Measurements from ENCODE around the gene CNTNAP2. TPM values are rescaled to one million over a fixed set of nuclear protein-coding genes. Genes with fewer than 3 reads are reported as not detected.
"Not testable (repeated sequence)": the region's sequence is repeated elsewhere in the genome, so short reads cannot be mapped to it uniquely, and the experiment has no call there.

Gene CNTNAP2
- polyA plus RNA-seq, 3 donors from 2014 or later, result 0.94 to 1.1 TPM; not detected in 1

DNA sequence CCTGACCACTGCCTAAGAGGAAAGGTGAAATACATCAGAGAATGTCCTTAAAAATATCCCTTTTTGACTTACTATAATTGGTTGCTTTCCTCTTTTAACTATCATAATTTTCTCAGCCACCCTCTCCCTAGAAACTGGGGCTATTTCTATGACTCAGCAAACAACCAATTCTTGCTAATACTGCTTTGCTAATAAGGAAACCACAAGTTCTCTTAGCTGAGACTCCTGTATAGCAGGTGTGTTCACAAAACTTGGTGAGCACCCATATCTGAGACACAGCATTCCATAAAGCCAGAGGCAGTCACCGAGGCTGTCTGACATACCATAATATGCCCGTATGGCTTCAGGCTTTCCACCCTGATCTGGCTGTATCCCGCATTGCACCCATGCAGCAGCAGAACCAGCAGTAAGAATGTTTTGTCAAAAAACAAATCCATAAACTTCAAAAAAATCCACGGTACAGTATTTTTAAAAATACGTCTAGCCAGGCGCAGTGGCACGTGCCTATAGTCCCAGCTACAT, 2282.3 kb downstream of the CNTNAP2 start:
- DNase-seq, result no peak
- Mint-ChIP-seq H3K27me3 (ENCODE audit: low read depth in 3 of 3) (peaks cover 14 to 19% (median 19%) of the 10 kb centered on the region in 3 donors), H3K36me3 (no peaks in the 10 kb centered on the region), H3K27ac (no peak overlapping the region), H3K9me3 (peaks cover 0 to 3% (median 0%) of the 10 kb centered on the region in 6 donors), H3K4me1 (peaks cover 0 to 18% of the 10 kb centered on the region in 2 donors), H3K4me3 (peak overlapping the region in 1 of 5 donors; percentile 12)

DNA sequence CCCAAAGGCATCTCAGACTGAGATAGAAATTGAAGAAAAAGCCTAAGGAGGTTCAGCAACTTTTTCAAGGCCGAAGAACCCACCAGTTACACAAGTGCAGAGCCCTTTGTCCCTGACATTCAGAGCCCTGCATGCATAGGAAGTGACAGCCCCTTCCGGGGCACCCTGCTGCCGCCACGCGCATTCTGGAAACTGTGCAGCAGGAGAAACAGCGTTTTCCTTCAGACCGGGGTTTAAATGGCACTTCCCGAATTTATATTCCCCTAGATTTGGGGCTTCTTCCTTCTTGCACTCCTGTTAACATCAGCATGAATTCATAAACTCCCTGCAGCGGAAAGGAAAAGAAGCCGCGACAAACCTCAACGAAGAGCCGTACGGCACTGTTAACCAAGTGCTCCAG, 2283.5 kb downstream of the CNTNAP2 start:
- no peak overlapping the region for H3K27ac Mint-ChIP-seq
- no peaks in the 10 kb centered on the region for H3K36me3 Mint-ChIP-seq
- H3K4me3 Mint-ChIP-seq, result peak overlapping the region in 1 of 5 donors; percentile 22
- H3K4me1 Mint-ChIP-seq, result peaks cover 0 to 18% of the 10 kb centered on the region in 2 donors
- no peak for DNase-seq
- peaks cover 13 to 22% (median 20%) of the 10 kb centered on the region in 3 donors for H3K27me3 Mint-ChIP-seq (ENCODE audit: low read depth in 3 of 3)
- H3K9me3 Mint-ChIP-seq, result peaks cover 0 to 2% (median 0%) of the 10 kb centered on the region in 6 donors

- peaks cover 15 to 23% (median 19%) of the 10 kb centered on the region in 3 donors for H3K27me3 Mint-ChIP-seq (ENCODE audit: low read depth in 3 of 3)
- no peak overlapping the region for H3K4me3 Mint-ChIP-seq
- H3K36me3 Mint-ChIP-seq, result no peaks in the 10 kb centered on the region
- H3K4me1 Mint-ChIP-seq, result peaks cover 0 to 18% of the 10 kb centered on the region in 2 donors
- no peaks in the 10 kb centered on the region for H3K9me3 Mint-ChIP-seq
- no peak for DNase-seq
- no peak overlapping the region for H3K27ac Mint-ChIP-seq
Measured at GRCh38 chr7:148402159-148402558, 2285.6 kb downstream of the CNTNAP2 start.

- no peak for DNase-seq
- Mint-ChIP-seq H3K4me3 (no peak overlapping the region), H3K27me3 (ENCODE audit: low read depth in 3 of 3) (peaks cover 13 to 16% (median 15%) of the 10 kb centered on the region in 3 donors), H3K36me3 (no peaks in the 10 kb centered on the region), H3K4me1 (peaks cover 0 to 7% of the 10 kb centered on the region in 2 donors), H3K27ac (no peak overlapping the region), H3K9me3 (no peaks in the 10 kb centered on the region)
Measured at GRCh38 chr7:148403466-148403993, 2286.9 kb downstream of the CNTNAP2 start.

DNA sequence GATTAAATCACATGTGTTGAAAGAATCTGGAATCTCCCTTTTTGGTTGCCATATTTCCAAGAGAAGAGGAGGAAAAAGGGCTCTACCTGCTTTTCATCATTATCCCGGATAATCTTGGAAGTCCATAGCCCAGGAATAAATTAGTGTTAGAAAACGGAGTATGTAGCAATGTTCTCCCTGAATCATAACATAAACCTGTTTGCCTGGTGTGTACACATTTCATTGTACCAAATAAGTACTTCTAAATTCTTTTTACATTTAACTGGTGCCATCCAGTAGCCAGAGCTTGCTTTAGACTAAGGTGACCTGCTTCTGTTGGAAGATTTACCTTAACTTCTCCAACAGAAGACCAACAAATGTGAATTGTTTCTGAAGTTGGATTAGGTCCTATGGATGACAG, 2291.7 kb downstream of the CNTNAP2 start:
- Mint-ChIP-seq H3K9me3 (no peaks in the 10 kb centered on the region), H3K4me3 (no peak overlapping the region), H3K36me3 (no peaks in the 10 kb centered on the region), H3K27me3 (ENCODE audit: low read depth in 3 of 3) (peaks cover 2 to 7% (median 6%) of the 10 kb centered on the region in 3 donors), H3K27ac (no peak overlapping the region), H3K4me1 (no peaks in the 10 kb centered on the region)
- no peak for DNase-seq

DNA sequence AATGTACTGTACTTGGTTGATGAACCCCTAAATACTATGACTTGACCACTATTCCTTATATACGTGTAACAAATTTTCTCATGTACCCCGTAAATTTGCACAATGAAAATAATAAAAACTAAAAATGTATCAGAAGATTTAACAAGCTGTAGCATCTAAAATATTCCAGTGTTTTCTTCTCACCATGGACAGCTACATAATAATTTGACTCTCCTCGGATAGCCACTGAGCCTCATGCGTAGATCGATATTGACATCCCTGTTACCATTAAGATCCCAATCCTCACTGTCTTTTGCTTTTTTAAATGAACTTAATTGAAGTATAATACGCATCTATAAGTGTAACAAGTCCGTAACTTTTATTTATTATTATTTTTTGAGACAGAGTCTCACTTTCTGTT, 2294.3 kb downstream of the CNTNAP2 start:
- no peak for DNase-seq
- no peak overlapping the region for H3K27ac Mint-ChIP-seq
- no peaks in the 10 kb centered on the region for H3K9me3 Mint-ChIP-seq
- H3K4me1 Mint-ChIP-seq, result no peaks in the 10 kb centered on the region
- peaks cover 0 to 7% (median under 1%) of the 10 kb centered on the region in 3 donors for H3K27me3 Mint-ChIP-seq (ENCODE audit: low read depth in 3 of 3)
- H3K36me3 Mint-ChIP-seq, result no peaks in the 10 kb centered on the region
- H3K4me3 Mint-ChIP-seq, result no peak overlapping the region

GRCh38 chr7:148412691-148413090, 2296.1 kb downstream of the CNTNAP2 start:
- Mint-ChIP-seq H3K9me3 (no peaks in the 10 kb centered on the region), H3K4me1 (no peaks in the 10 kb centered on the region), H3K36me3 (no peaks in the 10 kb centered on the region), H3K4me3 (no peak overlapping the region), H3K27ac (no peak overlapping the region), H3K27me3 (ENCODE audit: low read depth in 3 of 3) (peaks cover 0 to 4% (median 2%) of the 10 kb centered on the region in 3 donors)
- no peak for DNase-seq

DNA sequence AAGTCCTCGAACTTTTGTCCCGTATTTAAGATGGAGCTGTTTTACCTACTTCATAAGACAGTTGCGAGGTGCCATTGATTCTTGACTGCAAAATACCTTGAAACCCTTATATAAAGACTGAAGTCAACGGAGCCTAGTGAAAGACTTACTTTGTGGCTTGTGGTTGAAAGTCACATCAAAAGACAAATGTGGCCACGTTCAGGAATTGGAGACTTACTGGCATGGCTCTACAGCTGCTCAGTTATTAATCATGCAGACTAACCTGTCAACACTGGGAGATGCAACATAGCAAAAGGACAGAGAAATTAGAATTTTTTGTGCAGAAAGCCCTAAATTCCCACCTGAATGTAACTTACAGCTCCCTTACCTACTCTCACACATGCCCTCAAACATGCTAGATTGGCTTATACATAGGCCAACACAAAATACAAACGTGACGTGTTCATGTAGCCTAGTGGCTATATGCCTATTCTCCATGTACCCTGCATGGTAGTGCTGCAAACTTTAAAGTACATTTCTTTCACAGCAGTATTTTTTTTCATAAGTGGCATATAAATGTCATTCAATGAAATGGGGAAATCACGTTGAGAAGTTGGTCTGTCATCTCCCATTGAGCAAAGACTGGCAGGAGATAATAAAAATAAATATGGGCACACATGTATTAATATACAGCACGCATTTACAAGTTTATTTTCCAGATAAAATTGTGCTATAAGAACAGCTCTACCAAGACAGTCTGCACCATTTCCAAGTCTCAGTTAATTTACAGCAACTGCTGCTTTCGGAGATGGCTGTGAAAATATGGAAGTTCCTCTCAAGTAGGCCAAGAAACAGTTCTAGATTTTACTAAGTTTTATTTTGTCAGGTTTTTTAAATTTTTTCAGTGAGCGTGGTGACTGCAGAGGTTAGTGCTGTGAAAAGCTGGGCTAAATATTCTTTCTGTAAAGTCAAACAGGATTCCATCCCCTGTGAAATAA, 2303.5 kb downstream of the CNTNAP2 start:
- Mint-ChIP-seq H3K36me3 (no peaks in the 10 kb centered on the region), H3K4me3 (no peak overlapping the region), H3K27ac (no peak overlapping the region), H3K9me3 (peaks cover 0 to 4% (median 0%) of the 10 kb centered on the region in 6 donors), H3K4me1 (no peaks in the 10 kb centered on the region), H3K27me3 (ENCODE audit: low read depth in 3 of 3) (peaks cover 6 to 19% (median 7%) of the 10 kb centered on the region in 3 donors)
- no peak for DNase-seq

- no peaks in the 10 kb centered on the region for H3K36me3 Mint-ChIP-seq
- no peak for DNase-seq
- H3K4me1 Mint-ChIP-seq, result no peaks in the 10 kb centered on the region
- peaks cover 0 to 7% (median 0%) of the 10 kb centered on the region in 6 donors for H3K9me3 Mint-ChIP-seq
- peaks cover 7 to 21% (median 8%) of the 10 kb centered on the region in 3 donors for H3K27me3 Mint-ChIP-seq (ENCODE audit: low read depth in 3 of 3)
- no peak overlapping the region for H3K27ac Mint-ChIP-seq
- no peak overlapping the region for H3K4me3 Mint-ChIP-seq
Measured at GRCh38 chr7:148422030-148422429, 2305.4 kb downstream of the CNTNAP2 start.

GRCh38 chr7:148426393-148426792, 2309.8 kb downstream of the CNTNAP2 start:
- H3K4me1 Mint-ChIP-seq, DNase-seq, H3K27ac Mint-ChIP-seq, H3K36me3 Mint-ChIP-seq, H3K9me3 Mint-ChIP-seq, H3K4me3 Mint-ChIP-seq: not testable (repeated sequence)
- H3K27me3 Mint-ChIP-seq (ENCODE audit: low read depth in 3 of 3), result peaks cover 2 to 11% (median 10%) of the 10 kb centered on the region in 3 donors

DNA sequence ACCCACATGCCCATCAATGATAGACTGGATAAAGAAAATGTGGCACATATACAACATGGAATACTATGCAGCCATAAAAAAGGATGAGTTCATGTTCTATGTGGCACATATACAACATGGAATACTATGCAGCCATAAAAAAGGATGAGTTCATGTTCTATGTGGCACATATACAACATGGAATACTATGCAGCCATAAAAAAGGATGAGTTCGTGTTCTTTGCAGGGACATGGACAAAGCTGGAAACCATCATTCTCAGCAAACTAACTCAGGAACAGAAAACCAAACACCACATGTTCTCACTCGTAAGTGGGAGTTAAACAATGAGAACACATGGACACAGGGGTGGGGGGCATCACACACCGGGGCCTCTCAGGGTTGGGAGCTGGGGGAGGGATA, 2314.1 kb downstream of the CNTNAP2 start:
- H3K27ac Mint-ChIP-seq; H3K4me3 Mint-ChIP-seq; H3K9me3 Mint-ChIP-seq; H3K27me3 Mint-ChIP-seq (ENCODE audit: low read depth in 3 of 3); H3K4me1 Mint-ChIP-seq; H3K36me3 Mint-ChIP-seq; DNase-seq: not testable (repeated sequence)

DNA sequence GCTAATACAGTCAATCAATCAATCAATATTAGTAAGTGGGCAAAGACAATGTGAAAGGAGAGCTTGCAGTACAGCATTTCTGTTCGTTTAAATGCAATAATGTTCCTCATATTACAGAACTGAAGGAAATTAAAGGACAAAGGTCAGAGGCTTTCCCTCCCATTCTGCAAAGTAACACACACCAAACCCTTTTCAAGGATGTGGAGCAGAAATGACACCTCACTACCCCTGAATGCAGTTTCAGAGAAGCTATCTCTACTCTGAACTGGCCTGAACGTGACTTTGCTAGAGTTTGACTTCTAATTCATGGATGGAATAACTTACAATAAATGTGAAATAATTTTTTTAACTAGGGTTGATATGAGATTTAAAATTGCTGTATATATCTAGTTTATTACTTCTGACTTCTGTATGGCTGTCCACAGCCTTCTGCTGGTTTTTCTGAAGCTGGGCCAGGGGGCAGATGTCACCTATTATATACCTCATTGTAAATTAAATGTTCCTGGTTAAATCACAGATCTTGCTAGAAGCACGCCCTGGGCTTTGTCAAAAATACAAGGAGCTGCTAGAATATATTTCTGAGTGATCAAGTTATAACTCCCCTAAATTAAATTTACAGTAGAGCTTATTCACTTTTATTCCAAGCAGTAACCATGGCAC, 2317.1 kb downstream of the CNTNAP2 start:
- Mint-ChIP-seq H3K9me3 (peaks cover 0 to 2% (median 0%) of the 10 kb centered on the region in 6 donors), H3K4me3 (no peak overlapping the region), H3K36me3 (no peaks in the 10 kb centered on the region), H3K27ac (no peak overlapping the region), H3K4me1 (no peaks in the 10 kb centered on the region), H3K27me3 (ENCODE audit: low read depth in 3 of 3) (peaks cover 0 to 7% (median 0%) of the 10 kb centered on the region in 3 donors)
- DNase-seq, result no peak

- no peak overlapping the region for H3K4me3 Mint-ChIP-seq
- no peaks in the 10 kb centered on the region for H3K36me3 Mint-ChIP-seq
- no peaks in the 10 kb centered on the region for H3K4me1 Mint-ChIP-seq
- H3K27ac Mint-ChIP-seq, result no peak overlapping the region
- DNase-seq, result no peak
- H3K9me3 Mint-ChIP-seq, result no peaks in the 10 kb centered on the region
- H3K27me3 Mint-ChIP-seq (ENCODE audit: low read depth in 3 of 3), result peaks cover 0 to 4% (median 0%) of the 10 kb centered on the region in 3 donors
Measured at GRCh38 chr7:148434181-148434757, 2317.7 kb downstream of the CNTNAP2 start.

Measured in immature natural killer cell (primary cell).